ENCODE measurements around the gene RECQL5. TPM values are rescaled to one million over a fixed set of nuclear protein-coding genes. Genes with fewer than 3 reads are reported as not detected.

Gene RECQL5
- total RNA-seq, 1 donor from 2014 or later, result 64.7 TPM

DNA sequence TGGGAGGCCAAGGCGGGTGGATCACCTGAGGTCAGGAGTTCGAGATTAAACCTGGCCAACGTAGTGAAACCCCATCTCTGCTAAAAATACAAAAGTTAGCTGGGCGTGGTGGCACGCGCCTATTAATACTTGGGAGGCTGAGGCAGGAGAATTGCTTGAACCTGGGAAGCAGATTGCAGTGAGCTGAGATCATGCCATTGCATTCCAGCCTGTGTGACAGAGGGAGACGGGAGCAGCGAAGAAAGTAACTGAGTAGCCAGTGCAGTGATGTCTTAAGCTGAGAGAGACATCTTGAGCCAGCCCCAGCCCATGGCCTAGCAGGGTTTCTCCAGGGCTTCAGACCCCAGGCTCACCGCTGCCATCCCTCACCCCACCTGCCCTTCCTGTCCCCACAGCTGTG lies 43.6 kb downstream of the RECQL5 start:
- no peak overlapping the region for H3K27ac Mint-ChIP-seq
- no peak for TF ChIP-seq CTCF (conservative IDR thresholded peaks at IDR 0.05)
- H3K36me3 Mint-ChIP-seq, result no peaks in the 10 kb centered on the region
- H3K4me3 Mint-ChIP-seq, result no peak overlapping the region
- no peaks in the 10 kb centered on the region for H3K27me3 Mint-ChIP-seq
- no peaks in the 10 kb centered on the region for H3K9me3 Mint-ChIP-seq
- peaks cover 9% of the 10 kb centered on the region for H3K4me1 Mint-ChIP-seq (ENCODE audit: unreplicated experiment)
- no peak for DNase-seq (ENCODE audit: extremely low spot score, unreplicated experiment)

GRCh38 chr17:75622771-75623273 lies 44.1 kb downstream of the RECQL5 start:
- Mint-ChIP-seq H3K4me3 (no peak overlapping the region), H3K9me3 (no peaks in the 10 kb centered on the region), H3K4me1 (ENCODE audit: unreplicated experiment) (peaks cover 9% of the 10 kb centered on the region), H3K27me3 (no peaks in the 10 kb centered on the region), H3K36me3 (no peaks in the 10 kb centered on the region), H3K27ac (no peak overlapping the region)
- DNase-seq (ENCODE audit: extremely low spot score, unreplicated experiment), result no peak
- no peak for TF ChIP-seq CTCF (conservative IDR thresholded peaks at IDR 0.05)

- Mint-ChIP-seq H3K9me3 (no peaks in the 10 kb centered on the region), H3K27ac (no peak overlapping the region), H3K4me1 (ENCODE audit: unreplicated experiment) (peaks cover 9% of the 10 kb centered on the region), H3K4me3 (peak overlapping the region; percentile 4), H3K27me3 (no peaks in the 10 kb centered on the region), H3K36me3 (no peaks in the 10 kb centered on the region)
- DNase-seq (ENCODE audit: extremely low spot score, unreplicated experiment), result no peak
- TF ChIP-seq CTCF (conservative IDR thresholded peaks at IDR 0.05), result no peak
Observed at GRCh38 chr17:75622076-75622475, 44.9 kb downstream of the RECQL5 start.

- Mint-ChIP-seq H3K4me3 (no peak overlapping the region), H3K27me3 (no peaks in the 10 kb centered on the region), H3K4me1 (ENCODE audit: unreplicated experiment) (peaks cover 9% of the 10 kb centered on the region), H3K36me3 (no peaks in the 10 kb centered on the region), H3K27ac (no peak overlapping the region), H3K9me3 (no peaks in the 10 kb centered on the region)
- DNase-seq (ENCODE audit: extremely low spot score, unreplicated experiment), result no peak
- TF ChIP-seq CTCF (conservative IDR thresholded peaks at IDR 0.05), result no peak
Observed at GRCh38 chr17:75621489-75621888, 45.5 kb downstream of the RECQL5 start.

DNA sequence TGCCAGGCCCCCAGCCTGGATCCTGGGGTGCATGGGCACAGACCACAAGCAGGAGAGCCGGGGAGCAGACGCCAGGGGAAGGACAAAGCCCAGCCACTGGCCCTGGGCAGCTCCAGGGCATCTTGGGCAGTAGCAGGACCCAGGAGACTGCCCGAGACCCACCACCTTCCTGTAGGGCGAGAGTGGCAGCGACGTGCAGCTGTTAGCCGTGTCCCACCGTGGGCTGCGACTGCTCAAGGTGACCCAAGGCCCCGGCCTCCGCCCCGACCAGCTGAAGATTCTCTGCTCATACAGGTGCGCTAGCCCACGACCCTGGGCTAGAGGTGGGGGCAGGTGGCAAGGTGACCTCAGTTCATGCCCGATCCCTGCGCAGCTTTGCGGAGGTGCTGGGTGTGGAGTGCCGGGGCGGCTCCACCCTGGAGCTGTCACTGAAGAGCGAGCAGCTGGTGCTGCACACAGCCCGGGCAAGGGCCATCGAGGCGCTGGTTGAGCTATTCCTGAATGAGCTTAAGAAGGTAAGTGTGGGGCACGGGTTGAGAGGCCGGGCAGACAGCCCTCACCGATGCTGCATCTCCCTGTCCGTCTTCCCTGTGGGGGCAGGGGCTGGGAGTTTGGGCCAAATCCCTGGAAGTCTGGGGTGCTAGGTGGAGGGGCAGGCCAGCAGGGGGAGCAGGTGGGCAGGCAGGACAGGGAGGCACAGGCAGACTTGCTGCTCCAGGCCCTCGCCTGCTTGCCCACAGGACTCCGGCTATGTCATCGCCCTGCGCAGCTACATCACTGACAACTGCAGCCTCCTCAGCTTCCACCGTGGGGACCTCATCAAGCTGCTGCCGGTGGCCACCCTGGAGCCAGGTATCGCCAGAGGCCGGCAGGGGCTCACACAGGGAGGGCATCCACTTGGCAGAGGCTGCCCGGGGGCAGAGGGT lies 47.2 kb downstream of the RECQL5 start:
- H3K4me3 Mint-ChIP-seq, result no peak overlapping the region
- peaks cover 9% of the 10 kb centered on the region for H3K4me1 Mint-ChIP-seq (ENCODE audit: unreplicated experiment)
- peak; percentile 72 for TF ChIP-seq CTCF (conservative IDR thresholded peaks at IDR 0.05)
- no peaks in the 10 kb centered on the region for H3K9me3 Mint-ChIP-seq
- H3K36me3 Mint-ChIP-seq, result no peaks in the 10 kb centered on the region
- no peaks in the 10 kb centered on the region for H3K27me3 Mint-ChIP-seq
- H3K27ac Mint-ChIP-seq, result no peak overlapping the region
- no peak for DNase-seq (ENCODE audit: extremely low spot score, unreplicated experiment)
